Fibroblast of mammary gland (primary cell): Measurements from ENCODE around the gene MBD2.

ENCODE experiments used
- DNase-seq: peaks from one replicate; pipeline ENCODE4 v3.0.0-alpha.2; 2010; ENCODE audit warnings: low read depth
- H3K4me3 ChIP-seq: 2 replicates; pipeline ENCODE4 v1.5.1; 2011; ENCODE audit warnings: low read depth, mild to moderate bottlenecking, low read length, moderate library complexity; ENCODE audit not compliant: control insufficient read depth
- TF ChIP-seq, protein P1 (sequence below): conservative IDR thresholded peaks from 2 replicates; pipeline ENCODE4 v1.5.1; 2011; ENCODE audit warnings: low read depth, low read length, inconsistent platforms; ENCODE audit not compliant: control insufficient read depth, insufficient read depth

MBD2 gene

DNA sequence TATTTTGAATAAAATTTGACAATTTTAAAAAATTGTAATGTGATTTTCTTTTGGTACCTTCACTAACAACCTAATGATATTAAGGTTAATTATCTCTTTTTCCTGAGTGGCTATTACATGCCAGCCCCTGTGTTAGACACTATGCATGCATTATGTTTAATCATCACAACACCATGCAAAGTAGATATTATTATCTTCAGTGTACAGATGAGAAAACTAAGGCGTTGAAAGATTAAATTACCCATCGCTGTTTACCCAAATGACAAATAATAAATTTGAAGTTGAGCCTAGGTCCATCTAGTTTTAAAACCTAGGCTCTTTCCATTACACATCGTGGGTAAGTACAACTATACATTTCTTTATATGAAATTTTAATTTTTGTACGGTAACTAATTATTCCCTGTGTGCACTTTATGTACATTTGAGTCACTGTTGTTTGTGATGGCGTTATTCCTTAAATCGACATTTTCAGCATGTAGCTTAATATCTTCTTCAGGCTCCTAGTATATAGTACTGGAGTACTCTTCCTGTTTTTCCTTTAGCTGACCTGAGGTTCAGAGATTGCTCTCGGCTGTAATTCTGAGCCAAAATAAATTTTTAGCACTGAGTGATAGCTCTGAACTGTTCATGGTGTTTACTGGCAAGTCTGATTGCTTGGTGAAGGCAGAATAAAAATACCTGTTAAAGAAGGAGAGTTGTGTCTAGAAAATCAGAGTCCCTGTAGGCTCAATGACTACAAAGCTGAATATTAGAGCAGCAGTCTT is 13.9 kb upstream of the MBD2 start:
- no peak for DNase-seq
- H3K4me3 ChIP-seq = no peak overlapping the region

GRCh38 chr18:54235871-54236270 is 11.4 kb upstream of the MBD2 start:
- no peak for DNase-seq
- TF ChIP-seq, protein P1, sequence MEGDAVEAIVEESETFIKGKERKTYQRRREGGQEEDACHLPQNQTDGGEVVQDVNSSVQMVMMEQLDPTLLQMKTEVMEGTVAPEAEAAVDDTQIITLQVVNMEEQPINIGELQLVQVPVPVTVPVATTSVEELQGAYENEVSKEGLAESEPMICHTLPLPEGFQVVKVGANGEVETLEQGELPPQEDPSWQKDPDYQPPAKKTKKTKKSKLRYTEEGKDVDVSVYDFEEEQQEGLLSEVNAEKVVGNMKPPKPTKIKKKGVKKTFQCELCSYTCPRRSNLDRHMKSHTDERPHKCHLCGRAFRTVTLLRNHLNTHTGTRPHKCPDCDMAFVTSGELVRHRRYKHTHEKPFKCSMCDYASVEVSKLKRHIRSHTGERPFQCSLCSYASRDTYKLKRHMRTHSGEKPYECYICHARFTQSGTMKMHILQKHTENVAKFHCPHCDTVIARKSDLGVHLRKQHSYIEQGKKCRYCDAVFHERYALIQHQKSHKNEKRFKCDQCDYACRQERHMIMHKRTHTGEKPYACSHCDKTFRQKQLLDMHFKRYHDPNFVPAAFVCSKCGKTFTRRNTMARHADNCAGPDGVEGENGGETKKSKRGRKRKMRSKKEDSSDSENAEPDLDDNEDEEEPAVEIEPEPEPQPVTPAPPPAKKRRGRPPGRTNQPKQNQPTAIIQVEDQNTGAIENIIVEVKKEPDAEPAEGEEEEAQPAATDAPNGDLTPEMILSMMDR = no peak
- H3K4me3 ChIP-seq = no peak overlapping the region

More for the DNA sequence above, 13.9 kb upstream of the MBD2 start:
- TF ChIP-seq, protein P1 = no peak

DNA sequence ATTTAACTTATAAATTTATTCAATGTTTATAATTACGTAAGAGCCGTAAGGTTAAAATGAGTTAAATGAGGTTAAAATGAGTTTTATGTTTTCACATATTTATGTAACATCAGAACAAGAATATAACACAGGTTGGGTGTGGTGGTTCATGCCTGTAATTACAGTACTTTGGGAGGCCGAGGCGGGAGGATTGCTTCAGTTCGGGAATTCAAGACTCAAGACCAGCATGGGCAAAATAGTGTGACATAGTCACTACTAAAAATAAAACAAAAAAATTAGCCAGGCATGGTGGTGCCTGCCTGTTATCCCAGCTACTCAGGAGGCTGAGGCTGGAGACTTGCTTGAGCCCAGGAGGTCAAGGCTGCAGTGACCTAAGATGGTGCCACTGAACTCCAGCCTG is 9.3 kb upstream of the MBD2 start:
- TF ChIP-seq, protein P1 = no peak
- no peak for DNase-seq
- H3K4me3 ChIP-seq = no peak overlapping the region

DNA sequence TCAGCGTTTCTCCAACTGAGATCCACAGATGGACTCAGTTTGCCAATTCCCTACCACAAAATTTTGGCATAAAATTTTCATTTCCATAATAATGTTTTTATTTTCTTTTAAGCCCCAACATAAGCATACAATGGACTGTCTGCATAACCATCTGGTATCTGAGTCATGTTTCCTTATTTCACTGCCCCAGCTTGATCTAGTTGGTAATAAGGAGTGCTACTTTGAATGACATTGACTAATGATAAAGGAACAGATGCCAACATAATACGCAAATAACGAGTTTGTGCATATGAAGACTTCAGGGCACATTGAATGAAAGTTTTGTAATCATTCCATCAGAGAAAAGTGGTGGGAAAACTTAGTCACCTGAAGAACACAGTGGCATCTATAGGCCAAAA is 8.8 kb upstream of the MBD2 start:
- H3K4me3 ChIP-seq = no peak overlapping the region
- no peak for DNase-seq
- TF ChIP-seq, protein P1 = no peak

- no peak overlapping the region for H3K4me3 ChIP-seq
- DNase-seq = no peak
- TF ChIP-seq, protein P1 = no peak
These were observed 8.2 kb upstream of the MBD2 start for GRCh38 chr18:54232485-54233227.

- no peak for DNase-seq
- TF ChIP-seq, protein P1 = no peak
- no peak overlapping the region for H3K4me3 ChIP-seq
These were observed 5.1 kb upstream of the MBD2 start for GRCh38 chr18:54229421-54230059.
